ENCODE data around the gene TIGIT.

- TF ChIP-seq, protein P1, sequence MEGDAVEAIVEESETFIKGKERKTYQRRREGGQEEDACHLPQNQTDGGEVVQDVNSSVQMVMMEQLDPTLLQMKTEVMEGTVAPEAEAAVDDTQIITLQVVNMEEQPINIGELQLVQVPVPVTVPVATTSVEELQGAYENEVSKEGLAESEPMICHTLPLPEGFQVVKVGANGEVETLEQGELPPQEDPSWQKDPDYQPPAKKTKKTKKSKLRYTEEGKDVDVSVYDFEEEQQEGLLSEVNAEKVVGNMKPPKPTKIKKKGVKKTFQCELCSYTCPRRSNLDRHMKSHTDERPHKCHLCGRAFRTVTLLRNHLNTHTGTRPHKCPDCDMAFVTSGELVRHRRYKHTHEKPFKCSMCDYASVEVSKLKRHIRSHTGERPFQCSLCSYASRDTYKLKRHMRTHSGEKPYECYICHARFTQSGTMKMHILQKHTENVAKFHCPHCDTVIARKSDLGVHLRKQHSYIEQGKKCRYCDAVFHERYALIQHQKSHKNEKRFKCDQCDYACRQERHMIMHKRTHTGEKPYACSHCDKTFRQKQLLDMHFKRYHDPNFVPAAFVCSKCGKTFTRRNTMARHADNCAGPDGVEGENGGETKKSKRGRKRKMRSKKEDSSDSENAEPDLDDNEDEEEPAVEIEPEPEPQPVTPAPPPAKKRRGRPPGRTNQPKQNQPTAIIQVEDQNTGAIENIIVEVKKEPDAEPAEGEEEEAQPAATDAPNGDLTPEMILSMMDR (IDR thresholded peaks at IDR 0.05) = no peak
- TF ChIP-seq EP300 (IDR thresholded peaks at IDR 0.05) = no peak
These were observed 29.9 kb downstream of the TIGIT start for GRCh38 chr3:114323546-114324254.

All from ovary (tissue), 3 donors.